Sigmoid colon (tissue), 7 donors: Measurements from ENCODE around the gene MCOLN2. TPM values are rescaled to one million over a fixed set of nuclear protein-coding genes. Genes with fewer than 3 reads are reported as not detected.

Experiments used
- DNase-seq: peaks from one replicate; pipeline ENCODE4 v3.0.0-alpha.2; 2019
- H3K27ac ChIP-seq, 4 donors: fragments of 200-600 bp; sonication (generic); one replicate each; pipeline ENCODE4 v1.5.1; 2016 to 2019; ENCODE audit warnings: mild to moderate bottlenecking in 1 of 4
- H3K27me3 ChIP-seq, 3 donors: fragments of 200-600 bp; sonication (generic); one replicate each; pipeline ENCODE4 v1.5.1; 2019; ENCODE audit warnings: mild to moderate bottlenecking in 1 of 3
- H3K36me3 ChIP-seq, 4 donors: fragments of 200-600 bp; sonication (generic); one replicate each; pipeline ENCODE4 v1.5.1; 2016 to 2019
- H3K4me1 ChIP-seq, 4 donors: fragments of 200-600 bp; sonication (generic); one replicate each; pipeline ENCODE4 v1.5.1; 2017 to 2019
- H3K4me3 ChIP-seq, 4 donors: fragments of 200-600 bp; sonication (generic); one replicate each; pipeline ENCODE4 v1.5.1; 2017 to 2019; ENCODE audit warnings: mild to moderate bottlenecking in 2 of 4, moderate library complexity in 1 of 4
- H3K9me3 ChIP-seq, 4 donors: fragments of 200-600 bp in 3 of 4; sonication (generic) in 3 of 4; one replicate each; pipeline versions ENCODE4 v1.5.1 to v1.6.1; 2013 to 2019
- CTCF ChIP-seq, 4 experiments: fragments of 450-650 bp in 3 of 4; fragments of 200-600 bp in 1 of 4; IDR thresholded peaks; one replicate each; pipeline ENCODE4 v1.5.1; 2016 to 2019; ENCODE audit warnings: antibody characterized with exemption in 4 of 4, mild to moderate bottlenecking in 3 of 4, moderate library complexity in 2 of 4
- EP300 ChIP-seq, 4 donors: sonication (generic); formaldehyde crosslinking; IDR thresholded peaks; one replicate each; pipeline ENCODE4 v1.6.1; 2017; ENCODE audit warnings: antibody characterized with exemption in 4 of 4
- POLR2A ChIP-seq, 2 donors: fragments of 450-650 bp; IDR thresholded peaks; one replicate each; pipeline ENCODE4 v1.6.1; 2016; ENCODE audit warnings: antibody characterized with exemption in 2 of 2, mild to moderate bottlenecking in 2 of 2, moderate library complexity in 2 of 2
- POLR2AphosphoS5 ChIP-seq, 4 donors: sonication (generic); formaldehyde crosslinking; IDR thresholded peaks; one replicate each; pipeline ENCODE4 v1.6.1; 2017; ENCODE audit warnings: antibody characterized with exemption in 4 of 4
- WGBS, 2 donors: extraction: QIAGEN DNeasy Blood & Tissue Kit; methylation state at CpG; one replicate each; pipeline ENCODE4 v1.1.7; 2013; 5-methylcytosine and 5-hydroxymethylcytosine counted together
- intact Hi-C: fragments of 100-400 bp; cut with DNase I; formaldehyde crosslinking; loops from one replicate; pipeline ENCODE4 v1.15.1; 2023
- polyA plus RNA-seq, 3 donors: library from polyadenylated mRNA; stranded (reverse); fragments of 200-250 nt; gene quantifications; one replicate each; pipeline ENCODE4 v1.2.3, GENCODE V29; 2013
- total RNA-seq, 4 donors: library from RNA; depleted of rRNA; stranded (reverse); fragments of >200 nt; gene quantifications; one replicate each; pipeline ENCODE4 v1.1.0, GENCODE V29; 2016
- donor health status: healthy with polysubstance abuse.
- donor health status: Bipolar disorder and iron deficiency.
- donor health status: healthy.

MCOLN2 gene
- total and polyA plus RNA-seq, 7 donors, result 0.54 to 15.0 (median 4.9) TPM

GRCh38 chr1:84899969-84900368 lies 96.9 kb downstream of the MCOLN2 start:
- H3K27ac ChIP-seq, result no peak overlapping the region
- no peaks in the 10 kb centered on the region for H3K4me1 ChIP-seq
- H3K36me3 ChIP-seq, result no peaks in the 10 kb centered on the region
- no peak overlapping the region for H3K4me3 ChIP-seq
- 16 to 65% methylated on average over 1 of the region's 1 CpG for WGBS, 2 donors
- H3K9me3 ChIP-seq, result peaks cover 0 to 2% (median 0%) of the 10 kb centered on the region in 4 donors
- intact Hi-C loops, result no loop called here
- peaks cover 0 to 2% (median 0%) of the 10 kb centered on the region in 3 donors for H3K27me3 ChIP-seq
- no peak for DNase-seq
- no peak for TF ChIP-seq EP300 (IDR thresholded peaks at IDR 0.05)
- no peak for TF ChIP-seq POLR2AphosphoS5 (IDR thresholded peaks at IDR 0.05)
- no peak for TF ChIP-seq POLR2A (IDR thresholded peaks at IDR 0.05)
- TF ChIP-seq CTCF (IDR thresholded peaks at IDR 0.05), result no peak

- TF ChIP-seq CTCF (IDR thresholded peaks at IDR 0.05), result no peak
- no peak for TF ChIP-seq EP300 (IDR thresholded peaks at IDR 0.05)
- no peak for TF ChIP-seq POLR2AphosphoS5 (IDR thresholded peaks at IDR 0.05)
- TF ChIP-seq POLR2A (IDR thresholded peaks at IDR 0.05), result no peak
Measured at GRCh38 chr1:84896279-84896678, 100.6 kb downstream of the MCOLN2 start.

GRCh38 chr1:84892705-84893618 lies 104.0 kb downstream of the MCOLN2 start, which contains the start of gene LPAR3:
LPAR3 (minus strand) TSS chr1:84893206; CDS start chr1:84866120, 27,086 bp downstream.
- no peak for DNase-seq
- no peaks in the 10 kb centered on the region for H3K9me3 ChIP-seq
- no peak for TF ChIP-seq CTCF (IDR thresholded peaks at IDR 0.05)
- no peak for TF ChIP-seq POLR2AphosphoS5 (IDR thresholded peaks at IDR 0.05)
- TF ChIP-seq POLR2A (IDR thresholded peaks at IDR 0.05), result no peak
- TF ChIP-seq EP300 (IDR thresholded peaks at IDR 0.05), result no peak
- peak within 1 kb of the TSS in 3 of 4 donors; percentile 11 to 28 (median 23) for H3K4me3 ChIP-seq
- no peaks in the 10 kb centered on the region for H3K36me3 ChIP-seq
- H3K4me1 ChIP-seq, result peaks cover 0 to 11% (median 5%) of the 10 kb centered on the region in 4 donors
- intact Hi-C loops, result no loop called here
- no peak within 1 kb of the TSS for H3K27ac ChIP-seq
- peaks cover 13 to 40% (median 22%) of the 10 kb centered on the region in 3 donors for H3K27me3 ChIP-seq
- 1 to 2% methylated on average over 93 of the region's 93 CpGs for WGBS, 2 donors

More at GRCh38 chr1:84896279-84896678, 100.6 kb downstream of the MCOLN2 start:
- Histone ChIP-seq H3K27ac (no peak overlapping the region), H3K36me3 (no peaks in the 10 kb centered on the region), H3K9me3 (no peaks in the 10 kb centered on the region), H3K4me1 (peaks cover 0 to 11% (median 5%) of the 10 kb centered on the region in 4 donors), H3K27me3 (peaks cover 13 to 39% (median 22%) of the 10 kb centered on the region in 3 donors), H3K4me3 (no peak overlapping the region)
- 74 to 82% methylated on average over 2 of the region's 2 CpGs for WGBS, 2 donors
- intact Hi-C loops, result no loop called here
- DNase-seq, result no peak

GRCh38 chr1:84890566-84890965 lies 106.3 kb downstream of the MCOLN2 start:
- intact Hi-C loops, result no loop called here
- 92 to 95% methylated on average over 2 of the region's 2 CpGs for WGBS, 2 donors
- Histone ChIP-seq H3K36me3 (no peaks in the 10 kb centered on the region), H3K27me3 (peaks cover 13 to 40% (median 22%) of the 10 kb centered on the region in 3 donors), H3K27ac (no peak overlapping the region), H3K4me1 (peaks cover 0 to 11% (median 5%) of the 10 kb centered on the region in 4 donors), H3K4me3 (no peak overlapping the region), H3K9me3 (no peaks in the 10 kb centered on the region)
- TF ChIP-seq CTCF (IDR thresholded peaks at IDR 0.05), result no peak
- no peak for TF ChIP-seq POLR2AphosphoS5 (IDR thresholded peaks at IDR 0.05)
- DNase-seq, result no peak
